ENCODE results near the gene RIC8B. TPM values are rescaled to one million over a fixed set of nuclear protein-coding genes. Genes with fewer than 3 reads are reported as not detected.

The RIC8B gene
- total and polyA plus RNA-seq, 2 donors, result 5.8 to 10.2 TPM

- no peak overlapping the region for H3K4me3 ChIP-seq (ENCODE audit: low read length in 2 of 2)
- 96% methylated on average over 2 of the region's 2 CpGs for WGBS
- DNase-seq (ENCODE audit: low read depth in 6 of 9, low spot score in 9 of 9), result no peak
- no peaks in the 10 kb centered on the region for H3K27me3 ChIP-seq (ENCODE audit: control insufficient read depth in 2 of 2, insufficient read depth in 1 of 2, low read length in 1 of 2)
- peaks cover 9 to 29% of the 10 kb centered on the region in 2 donors for H3K36me3 ChIP-seq (ENCODE audit: control insufficient read depth in 2 of 2, insufficient read depth in 2 of 2, low read length in 1 of 2)
- H3K4me1 ChIP-seq (ENCODE audit: control insufficient read depth in 2 of 2, insufficient read depth in 2 of 2, low read length in 2 of 2), result no peaks in the 10 kb centered on the region
- no peaks in the 10 kb centered on the region for H3K9me3 ChIP-seq (ENCODE audit: control insufficient read depth in 2 of 2, insufficient read depth in 1 of 2, low read length in 1 of 2)
- no peak overlapping the region for H3K27ac ChIP-seq (ENCODE audit: low read depth in 1 of 2, low read length in 1 of 2)
Measured at GRCh38 chr12:106847861-106848260, 73.4 kb downstream of the RIC8B start.

- H3K9me3 ChIP-seq (ENCODE audit: control insufficient read depth in 2 of 2, insufficient read depth in 1 of 2, low read length in 1 of 2), result no peaks in the 10 kb centered on the region
- peaks cover 4 to 11% of the 10 kb centered on the region in 2 donors for H3K36me3 ChIP-seq (ENCODE audit: control insufficient read depth in 2 of 2, insufficient read depth in 2 of 2, low read length in 1 of 2)
- H3K27me3 ChIP-seq (ENCODE audit: control insufficient read depth in 2 of 2, insufficient read depth in 1 of 2, low read length in 1 of 2), result no peaks in the 10 kb centered on the region
- no peak overlapping the region for H3K27ac ChIP-seq (ENCODE audit: low read depth in 1 of 2, low read length in 1 of 2)
- 98% methylated on average over 5 of the region's 5 CpGs for WGBS
- H3K4me3 ChIP-seq (ENCODE audit: low read length in 2 of 2), result no peak overlapping the region
- no peak for DNase-seq (ENCODE audit: low read depth in 6 of 9, low spot score in 9 of 9)
- H3K4me1 ChIP-seq (ENCODE audit: control insufficient read depth in 2 of 2, insufficient read depth in 2 of 2, low read length in 2 of 2), result no peaks in the 10 kb centered on the region
Measured at GRCh38 chr12:106851306-106851705, 76.8 kb downstream of the RIC8B start.

GRCh38 chr12:106854723-106855122 lies 80.2 kb downstream of the RIC8B start:
- no peak for DNase-seq (ENCODE audit: low read depth in 6 of 9, low spot score in 9 of 9)
- Histone ChIP-seq H3K36me3 (ENCODE audit: control insufficient read depth in 2 of 2, insufficient read depth in 2 of 2, low read length in 1 of 2) (peaks cover 5 to 17% of the 10 kb centered on the region in 2 donors), H3K27ac (ENCODE audit: low read depth in 1 of 2, low read length in 1 of 2) (no peak overlapping the region), H3K4me3 (ENCODE audit: low read length in 2 of 2) (no peak overlapping the region), H3K9me3 (ENCODE audit: control insufficient read depth in 2 of 2, insufficient read depth in 1 of 2, low read length in 1 of 2) (no peaks in the 10 kb centered on the region), H3K27me3 (ENCODE audit: control insufficient read depth in 2 of 2, insufficient read depth in 1 of 2, low read length in 1 of 2) (no peaks in the 10 kb centered on the region), H3K4me1 (ENCODE audit: control insufficient read depth in 2 of 2, insufficient read depth in 2 of 2, low read length in 2 of 2) (no peaks in the 10 kb centered on the region)
- 97% methylated on average over 4 of the region's 4 CpGs for WGBS

- Histone ChIP-seq H3K27ac (ENCODE audit: low read depth in 1 of 2, low read length in 1 of 2) (no peak overlapping the region), H3K4me3 (ENCODE audit: low read length in 2 of 2) (no peak overlapping the region), H3K27me3 (ENCODE audit: control insufficient read depth in 2 of 2, insufficient read depth in 1 of 2, low read length in 1 of 2) (no peaks in the 10 kb centered on the region), H3K9me3 (ENCODE audit: control insufficient read depth in 2 of 2, insufficient read depth in 1 of 2, low read length in 1 of 2) (no peaks in the 10 kb centered on the region), H3K4me1 (ENCODE audit: control insufficient read depth in 2 of 2, insufficient read depth in 2 of 2, low read length in 2 of 2) (no peaks in the 10 kb centered on the region), H3K36me3 (ENCODE audit: control insufficient read depth in 2 of 2, insufficient read depth in 2 of 2, low read length in 1 of 2) (peaks cover 9 to 19% of the 10 kb centered on the region in 2 donors)
- 95% methylated on average over 2 of the region's 2 CpGs for WGBS
- DNase-seq (ENCODE audit: low read depth in 6 of 9, low spot score in 9 of 9), result no peak
Measured at GRCh38 chr12:106855221-106855758, 80.8 kb downstream of the RIC8B start.

- Histone ChIP-seq H3K4me1 (ENCODE audit: control insufficient read depth in 2 of 2, insufficient read depth in 2 of 2, low read length in 2 of 2) (no peaks in the 10 kb centered on the region), H3K9me3 (ENCODE audit: control insufficient read depth in 2 of 2, insufficient read depth in 1 of 2, low read length in 1 of 2) (no peaks in the 10 kb centered on the region), H3K36me3 (ENCODE audit: control insufficient read depth in 2 of 2, insufficient read depth in 2 of 2, low read length in 1 of 2) (peaks cover 4 to 18% of the 10 kb centered on the region in 2 donors), H3K27ac (ENCODE audit: low read depth in 1 of 2, low read length in 1 of 2) (no peak overlapping the region), H3K27me3 (ENCODE audit: control insufficient read depth in 2 of 2, insufficient read depth in 1 of 2, low read length in 1 of 2) (no peaks in the 10 kb centered on the region), H3K4me3 (ENCODE audit: low read length in 2 of 2) (no peak overlapping the region)
- DNase-seq (ENCODE audit: low read depth in 6 of 9, low spot score in 9 of 9), result no peak
- 97% methylated on average over 3 of the region's 3 CpGs for whole genome bisulfite sequencing
Measured at GRCh38 chr12:106861984-106862916, 87.8 kb downstream of the RIC8B start.

GRCh38 chr12:106863189-106863588 lies 88.7 kb downstream of the RIC8B start:
- WGBS, result 100% methylated on average over 1 of the region's 1 CpG
- Histone ChIP-seq H3K4me3 (ENCODE audit: low read length in 2 of 2) (no peak overlapping the region), H3K4me1 (ENCODE audit: control insufficient read depth in 2 of 2, insufficient read depth in 2 of 2, low read length in 2 of 2) (no peaks in the 10 kb centered on the region), H3K9me3 (ENCODE audit: control insufficient read depth in 2 of 2, insufficient read depth in 1 of 2, low read length in 1 of 2) (no peaks in the 10 kb centered on the region), H3K36me3 (ENCODE audit: control insufficient read depth in 2 of 2, insufficient read depth in 2 of 2, low read length in 1 of 2) (peaks cover 4 to 13% of the 10 kb centered on the region in 2 donors), H3K27ac (ENCODE audit: low read depth in 1 of 2, low read length in 1 of 2) (no peak overlapping the region), H3K27me3 (ENCODE audit: control insufficient read depth in 2 of 2, insufficient read depth in 1 of 2, low read length in 1 of 2) (no peaks in the 10 kb centered on the region)
- DNase-seq (ENCODE audit: low read depth in 6 of 9, low spot score in 9 of 9), result no peak

- WGBS, result 97% methylated on average over 3 of the region's 3 CpGs
- no peak for DNase-seq (ENCODE audit: low read depth in 6 of 9, low spot score in 9 of 9)
- H3K9me3 ChIP-seq (ENCODE audit: control insufficient read depth in 2 of 2, insufficient read depth in 1 of 2, low read length in 1 of 2), result no peaks in the 10 kb centered on the region
- no peak overlapping the region for H3K27ac ChIP-seq (ENCODE audit: low read depth in 1 of 2, low read length in 1 of 2)
- no peaks in the 10 kb centered on the region for H3K27me3 ChIP-seq (ENCODE audit: control insufficient read depth in 2 of 2, insufficient read depth in 1 of 2, low read length in 1 of 2)
- no peaks in the 10 kb centered on the region for H3K4me1 ChIP-seq (ENCODE audit: control insufficient read depth in 2 of 2, insufficient read depth in 2 of 2, low read length in 2 of 2)
- no peak overlapping the region for H3K4me3 ChIP-seq (ENCODE audit: low read length in 2 of 2)
- H3K36me3 ChIP-seq (ENCODE audit: control insufficient read depth in 2 of 2, insufficient read depth in 2 of 2, low read length in 1 of 2), result peaks cover 0 to 7% of the 10 kb centered on the region in 2 donors
Measured at GRCh38 chr12:106865683-106866082, 91.2 kb downstream of the RIC8B start.

- Histone ChIP-seq H3K4me3 (ENCODE audit: low read length in 2 of 2) (no peak overlapping the region), H3K36me3 (ENCODE audit: control insufficient read depth in 2 of 2, insufficient read depth in 2 of 2, low read length in 1 of 2) (peaks cover 1% of the 10 kb centered on the region in 2 donors), H3K27ac (ENCODE audit: low read depth in 1 of 2, low read length in 1 of 2) (no peak overlapping the region), H3K27me3 (ENCODE audit: control insufficient read depth in 2 of 2, insufficient read depth in 1 of 2, low read length in 1 of 2) (no peaks in the 10 kb centered on the region), H3K4me1 (ENCODE audit: control insufficient read depth in 2 of 2, insufficient read depth in 2 of 2, low read length in 2 of 2) (no peaks in the 10 kb centered on the region), H3K9me3 (ENCODE audit: control insufficient read depth in 2 of 2, insufficient read depth in 1 of 2, low read length in 1 of 2) (no peaks in the 10 kb centered on the region)
- no peak for DNase-seq (ENCODE audit: low read depth in 6 of 9, low spot score in 9 of 9)
- WGBS, result 90% methylated on average over 5 of the region's 5 CpGs
Measured at GRCh38 chr12:106866426-106867080, 92.1 kb downstream of the RIC8B start.

- no peak for DNase-seq (ENCODE audit: low read depth in 6 of 9, low spot score in 9 of 9)
- Histone ChIP-seq H3K36me3 (ENCODE audit: control insufficient read depth in 2 of 2, insufficient read depth in 2 of 2, low read length in 1 of 2) (peaks cover 4 to 8% of the 10 kb centered on the region in 2 donors), H3K27ac (ENCODE audit: low read depth in 1 of 2, low read length in 1 of 2) (no peak overlapping the region), H3K4me3 (ENCODE audit: low read length in 2 of 2) (no peak overlapping the region), H3K4me1 (ENCODE audit: control insufficient read depth in 2 of 2, insufficient read depth in 2 of 2, low read length in 2 of 2) (no peaks in the 10 kb centered on the region), H3K27me3 (ENCODE audit: control insufficient read depth in 2 of 2, insufficient read depth in 1 of 2, low read length in 1 of 2) (no peaks in the 10 kb centered on the region), H3K9me3 (ENCODE audit: control insufficient read depth in 2 of 2, insufficient read depth in 1 of 2, low read length in 1 of 2) (no peaks in the 10 kb centered on the region)
- 100% methylated on average over 3 of the region's 3 CpGs for WGBS
Measured at GRCh38 chr12:106867651-106868050, 93.2 kb downstream of the RIC8B start.

All from thymus (tissue), 11 donors.